Measurements from ENCODE around the gene NKTR. TPM values are rescaled to one million over a fixed set of nuclear protein-coding genes. Genes with fewer than 3 reads are reported as not detected.
A peak's percentile ranks its signal among the peaks of the same experiment; 100 is the strongest.

NKTR gene
- total and polyA plus RNA-seq, 7 donors, result 1.8 to 130 (median 81.3) TPM

- intact Hi-C loops (cut with DNase I), result loop anchor here (5.0 kb wide), 3 partner anchors 71 to 251 kb away; partner anchors contain the start of gene ZBTB47
- 0 to 1% methylated on average over 11 of the region's 11 CpGs for WGBS, 2 donors
- H3K36me3 ChIP-seq, result peaks cover 0 to 6% (median 0%) of the 10 kb centered on the region in 4 donors
- DNase-seq, result no peak
- peaks cover 0 to 26% (median 20%) of the 10 kb centered on the region in 4 donors for H3K4me1 ChIP-seq
- TF ChIP-seq POLR2AphosphoS5 (IDR thresholded peaks at IDR 0.05) (no peak), POLR2A (IDR thresholded peaks at IDR 0.05) (no peak), CTCF (IDR thresholded peaks at IDR 0.05) (no peak), EP300 (IDR thresholded peaks at IDR 0.05) (no peak)
- no peaks in the 10 kb centered on the region for H3K9me3 ChIP-seq
- peak overlapping the region; percentile 87 to 93 (median 90) for H3K27ac ChIP-seq
- no peaks in the 10 kb centered on the region for H3K27me3 ChIP-seq
- peak overlapping the region; percentile 56 to 97 (median 86) for H3K4me3 ChIP-seq
Measured at GRCh38 chr3:42581400-42581708, 19.1 kb upstream of the NKTR start.

GRCh38 chr3:42581709-42582473, 18.6 kb upstream of the NKTR start, which contains the start of gene SEC22C:
SEC22C (minus strand) TSS chr3:42581967; CDS start chr3:42569046, 12,921 bp downstream.
- H3K36me3 ChIP-seq, result peaks cover 0 to 6% (median 0%) of the 10 kb centered on the region in 4 donors
- peak within 1 kb of the TSS; percentile 87 to 93 (median 90) for H3K27ac ChIP-seq
- no peaks in the 10 kb centered on the region for H3K9me3 ChIP-seq
- peaks cover 0 to 26% (median 20%) of the 10 kb centered on the region in 4 donors for H3K4me1 ChIP-seq
- TF ChIP-seq CTCF (IDR thresholded peaks at IDR 0.05), result no peak
- TF ChIP-seq POLR2A (IDR thresholded peaks at IDR 0.05), result peak; percentile 58 to 67
- no peak for TF ChIP-seq EP300 (IDR thresholded peaks at IDR 0.05)
- peak; percentile 82 to 96 (median 86) for TF ChIP-seq POLR2AphosphoS5 (IDR thresholded peaks at IDR 0.05)
- WGBS, 2 donors, result 1% methylated on average over 77 of the region's 77 CpGs
- H3K27me3 ChIP-seq, result no peaks in the 10 kb centered on the region
- peak within 1 kb of the TSS; percentile 56 to 97 (median 86) for H3K4me3 ChIP-seq
- intact Hi-C loops (cut with DNase I), result loop anchor here (5.0 kb wide), 3 partner anchors 70 to 250 kb away; partner anchors contain the start of gene ZBTB47
- DNase-seq, result peak; percentile 98

GRCh38 chr3:42582474-42583070, 17.9 kb upstream of the NKTR start:
- Histone ChIP-seq H3K27me3 (no peaks in the 10 kb centered on the region), H3K36me3 (peaks cover 0 to 6% (median 0%) of the 10 kb centered on the region in 4 donors), H3K4me3 (peak overlapping the region; percentile 56 to 97 (median 86)), H3K9me3 (no peaks in the 10 kb centered on the region), H3K27ac (peak overlapping the region; percentile 87 to 93 (median 90)), H3K4me1 (peaks cover 0 to 26% (median 20%) of the 10 kb centered on the region in 4 donors)
- 0 to 1% methylated on average over 3 of the region's 3 CpGs for WGBS, 2 donors
- DNase-seq, result no peak
- intact Hi-C loops (cut with DNase I), result loop anchor here (5.0 kb wide), 3 partner anchors 70 to 250 kb away; partner anchors contain the start of gene ZBTB47
- TF ChIP-seq EP300 (IDR thresholded peaks at IDR 0.05) (no peak), POLR2AphosphoS5 (IDR thresholded peaks at IDR 0.05) (no peak), CTCF (IDR thresholded peaks at IDR 0.05) (no peak)

GRCh38 chr3:42588625-42589024, 11.9 kb upstream of the NKTR start:
- peaks cover 0 to 16% (median 15%) of the 10 kb centered on the region in 4 donors for H3K4me1 ChIP-seq
- no peaks in the 10 kb centered on the region for H3K9me3 ChIP-seq
- H3K27me3 ChIP-seq, result no peaks in the 10 kb centered on the region
- no peak for DNase-seq
- no peaks in the 10 kb centered on the region for H3K36me3 ChIP-seq
- intact Hi-C loops (cut with DNase I), result no loop called here
- no peak for TF ChIP-seq EP300 (IDR thresholded peaks at IDR 0.05)
- no peak for TF ChIP-seq POLR2AphosphoS5 (IDR thresholded peaks at IDR 0.05)
- no peak for TF ChIP-seq CTCF (IDR thresholded peaks at IDR 0.05)
- no peak for TF ChIP-seq POLR2A (IDR thresholded peaks at IDR 0.05)
- no peak overlapping the region for H3K27ac ChIP-seq
- no peak overlapping the region for H3K4me3 ChIP-seq
- 87 to 92% methylated on average over 5 of the region's 5 CpGs for WGBS, 2 donors
